IMR-90 (cell line): ENCODE data around the gene LRP1B. TPM values are rescaled to one million over a fixed set of nuclear protein-coding genes. Genes with fewer than 3 reads are reported as not detected.
"Not testable (repeated sequence)": the region's sequence is repeated elsewhere in the genome, so short reads cannot be mapped to it uniquely, and the experiment has no call there.

Source experiments
- ATAC-seq: fragments of 200-7000 bp; cut with Tn5 transposase; 2 replicates; pipeline ENCODE4 v1.9.1; 2020; ENCODE audit warnings: low read depth, mild to moderate bottlenecking, moderate library complexity
- BruUV-seq: library from RNA; stranded (reverse); fragments of 400-500 nt; replicated peaks from 2 replicates; lab custom pipeline; 2021; lab: Mats Ljungman, UMichigan
- CTCF ChIA-PET: fragments of 300-600 bp; formaldehyde crosslinking; extraction: SDS; loops from one replicate; lab custom pipeline; 2021; ENCODE audit warnings: antibody characterized with exemption; lab: Yijun Ruan, JAX
- POLR2A ChIA-PET: fragments of 300-600 bp; sonication (Branson Sonifier 250); formaldehyde crosslinking; loops from one replicate; lab custom pipeline; 2022; ENCODE audit warnings: antibody characterized with exemption; ENCODE audit not compliant: unreplicated experiment; lab: Charles Lee
- DNase-seq: peaks from one replicate; pipeline ENCODE4 v3.0.0; 2013
- H2AFZ ChIP-seq: replicated peaks from 2 replicates; pipeline ENCODE3; 2013; ENCODE audit warnings: low read length, mild to moderate bottlenecking; ENCODE audit not compliant: poor library complexity
- H2AK5ac ChIP-seq: 2 replicates; pipeline ENCODE4 v1.6.1; 2013; ENCODE audit warnings: low read depth, low read length, inconsistent platforms
- H2AK9ac ChIP-seq: replicated peaks from 2 replicates; pipeline ENCODE3; 2013; ENCODE audit warnings: mild to moderate bottlenecking, low read depth, low read length, moderate library complexity; ENCODE audit not compliant: poor library complexity
- H2BK120ac ChIP-seq: 2 replicates; pipeline ENCODE4 v1.6.1; 2013; ENCODE audit warnings: low read depth, low read length, inconsistent platforms
- H2BK15ac ChIP-seq: 3 replicates; pipeline ENCODE4 v1.6.1; 2013; ENCODE audit warnings: low read depth, low read length, inconsistent platforms
- H2BK20ac ChIP-seq: 2 replicates; pipeline ENCODE4 v1.6.1; 2013; ENCODE audit warnings: low read depth, mild to moderate bottlenecking, inconsistent platforms, low read length, moderate library complexity
- H2BK5ac ChIP-seq: 2 replicates; pipeline ENCODE4 v1.6.1; 2013; ENCODE audit warnings: mild to moderate bottlenecking, low read depth, low read length, inconsistent platforms; ENCODE audit not compliant: poor library complexity, severe bottlenecking
- H3K14ac ChIP-seq: replicated peaks from 2 replicates; pipeline ENCODE4 v1.6.1; 2013; ENCODE audit warnings: low read depth, low read length, inconsistent platforms
- H3K18ac ChIP-seq: 2 replicates; pipeline ENCODE4 v1.6.1; 2013; ENCODE audit warnings: low read depth, low read length, control low read depth
- H3K23ac ChIP-seq: 2 replicates; pipeline ENCODE4 v1.6.1; 2013; ENCODE audit warnings: low read depth, low read length, inconsistent platforms
- H3K27ac ChIP-seq: 2 replicates; pipeline ENCODE4 v1.5.1; 2013; ENCODE audit warnings: mild to moderate bottlenecking, control low read depth, low read length; ENCODE audit not compliant: insufficient read depth
- H3K27me3 ChIP-seq: 2 replicates; pipeline ENCODE4 v1.6.1; 2013; ENCODE audit warnings: low read length; ENCODE audit not compliant: control insufficient read depth, insufficient read depth
- H3K36me3 ChIP-seq: 2 replicates; pipeline ENCODE4 v1.6.1; 2013; ENCODE audit warnings: low read length, mixed read lengths; ENCODE audit not compliant: control insufficient read depth, insufficient read depth
- H3K4ac ChIP-seq: 2 replicates; pipeline ENCODE4 v1.6.1; 2013; ENCODE audit warnings: low read depth, low read length, inconsistent platforms
- H3K4me1 ChIP-seq: 2 replicates; pipeline ENCODE4 v1.6.1; 2013; ENCODE audit warnings: low read length, mixed read lengths; ENCODE audit not compliant: control insufficient read depth, insufficient read depth
- H3K4me2 ChIP-seq: 2 replicates; pipeline ENCODE4 v1.6.1; 2013; ENCODE audit warnings: low read depth, mild to moderate bottlenecking, control low read depth, low read length, moderate library complexity
- H3K4me3 ChIP-seq: 2 replicates; pipeline ENCODE4 v1.5.1; 2013; ENCODE audit warnings: low read depth, mild to moderate bottlenecking, control low read depth, low read length, moderate library complexity; ENCODE audit not compliant: insufficient read depth
- H3K56ac ChIP-seq: 2 replicates; pipeline ENCODE4 v1.6.1; 2013; ENCODE audit warnings: low read length, inconsistent platforms; ENCODE audit not compliant: insufficient read depth; ENCODE audit errors: extremely low read depth
- H3K79me1 ChIP-seq, 2 experiments: 2 replicates each; pipeline ENCODE4 v1.6.1; 2013; ENCODE audit warnings: low read length in 2 of 2, inconsistent platforms in 1 of 2, low read depth in 1 of 2
- H3K9ac ChIP-seq: 2 replicates; pipeline ENCODE4 v1.6.1; 2013; ENCODE audit warnings: low read depth, low read length, control low read depth
- H3K9me1 ChIP-seq: 2 replicates; pipeline ENCODE4 v1.6.1; 2013; ENCODE audit warnings: low read length, inconsistent platforms; ENCODE audit not compliant: insufficient read depth
- H3K9me3 ChIP-seq: 2 replicates; pipeline ENCODE4 v1.6.1; 2013; ENCODE audit warnings: low read length; ENCODE audit not compliant: control insufficient read depth, insufficient read depth
- H4K20me1 ChIP-seq: 2 replicates; pipeline ENCODE4 v1.6.1; 2013; ENCODE audit warnings: low read length, inconsistent platforms; ENCODE audit not compliant: insufficient read depth
- H4K5ac ChIP-seq: 2 replicates; pipeline ENCODE4 v1.6.1; 2013; ENCODE audit warnings: mild to moderate bottlenecking, low read depth, low read length, control low read depth
- H4K8ac ChIP-seq, 2 experiments: 2 replicates each; pipeline ENCODE4 v1.6.1; 2013; ENCODE audit warnings: low read depth in 2 of 2, low read length in 2 of 2, control low read depth in 1 of 2, inconsistent platforms in 1 of 2
- H4K91ac ChIP-seq: 2 replicates; pipeline ENCODE4 v1.6.1; 2013; ENCODE audit warnings: low read depth, low read length, inconsistent platforms; ENCODE audit not compliant: insufficient read depth
- BHLHE40 ChIP-seq: fragments of 150-350 bp; IDR thresholded peaks from 2 replicates; pipeline ENCODE4 v1.6.1; 2016; ENCODE audit warnings: mild to moderate bottlenecking, low read depth, low read length
- ELK1 ChIP-seq: fragments of 150-350 bp; IDR thresholded peaks from 2 replicates; pipeline ENCODE4 v1.6.1; 2016; ENCODE audit warnings: low read depth, mild to moderate bottlenecking, low read length, moderate library complexity, borderline replicate concordance
- MAFK ChIP-seq: IDR thresholded peaks from 2 replicates; pipeline ENCODE4 v1.6.1; 2012; ENCODE audit warnings: low read depth, low read length, improper control_type of control experiment
- SMC3 ChIP-seq: fragments of 150-350 bp; IDR thresholded peaks from 2 replicates; pipeline ENCODE4 v1.6.1; 2016; ENCODE audit warnings: low read depth, mild to moderate bottlenecking, antibody characterized with exemption, low read length, moderate library complexity
- WGBS, 2 experiments: methylation state at CpG; one replicate each; pipeline versions ENCODE4 v1.1.5 to v1.1.7; 2013; ENCODE audit warnings: missing lambda C conversion rate in 2 of 2; ENCODE audit not compliant: insufficient read length in 1 of 2; ENCODE audit errors: extremely low coverage in 2 of 2; 5-methylcytosine and 5-hydroxymethylcytosine counted together
- dilution Hi-C: fragments of 300-500 bp; cut with HindIII; formaldehyde crosslinking; loops from one replicate; pipeline ENCODE4 v1.14.3; 2018; ENCODE audit warnings: low sequenced_read_pairs; ENCODE audit not compliant: unreplicated experiment
- in situ Hi-C: fragments of 300-500 bp; cut with MboI; formaldehyde crosslinking; loops from 3 replicates; pipeline ENCODE4 v1.14.3; 2019; ENCODE audit warnings: low sequenced_read_pairs, inconsistent platforms, mixed read lengths
- intact Hi-C: fragments of 100-400 bp; cut with micrococcal nuclease; formaldehyde crosslinking; loops from 2 replicates; pipeline ENCODE4 v1.10.0; 2022
- polyA plus RNA-seq, 3 experiments: library from polyadenylated mRNA; depleted of rRNA; stranded (reverse); fragments of >200 nt; gene quantifications; 2 replicates each; pipeline ENCODE4 v1.2.3, GENCODE V29; 2012; ENCODE audit warnings: low replicate concordance in 1 of 3
- total RNA-seq: library from RNA; depleted of rRNA; stranded (reverse); fragments of >200 nt; gene quantifications from 2 replicates; pipeline ENCODE4 v1.2.3, GENCODE V29; 2012

Gene LRP1B
- total and polyA plus RNA-seq, 2 of the 4 experiments (the other 2 are of a cell fraction) = under 0.01 to 0.02 TPM

DNA sequence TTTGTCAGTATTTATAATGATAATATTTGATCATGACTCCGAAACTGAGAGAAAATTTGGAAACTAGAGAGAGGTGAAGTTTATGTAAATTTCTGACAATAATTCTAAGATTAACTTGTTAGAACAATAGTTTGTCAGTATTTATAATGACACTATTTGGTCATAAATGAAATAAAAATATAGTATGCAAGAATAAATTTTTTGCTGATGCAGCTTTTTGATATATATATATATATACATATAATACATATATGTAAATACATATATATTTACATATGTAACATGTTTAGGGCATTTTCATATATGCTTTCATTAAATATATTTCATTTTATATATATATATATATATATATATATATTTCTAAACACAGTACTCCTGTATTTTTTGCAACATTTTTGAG is 1158.1 kb downstream of the LRP1B start:
- no peak overlapping the region for H2BK15ac ChIP-seq
- H3K4me3 ChIP-seq = no peak overlapping the region
- H4K5ac ChIP-seq = no peak overlapping the region
- H3K27ac ChIP-seq = no peak overlapping the region
- no peak overlapping the region for H2BK120ac ChIP-seq
- no peak overlapping the region for H4K8ac ChIP-seq
- H3K23ac ChIP-seq = no peak overlapping the region
- intact Hi-C loops (no loop called here), in situ Hi-C loops (no loop called here), dilution Hi-C loops (no loop called here)
- ATAC-seq (no peak), DNase-seq (no peak)
- no peak overlapping the region for H3K9ac ChIP-seq
- peaks cover 2% of the 10 kb centered on the region; the same call in 1 of the 2 replicates for H3K4me1 ChIP-seq
- H2AK9ac ChIP-seq = no peak overlapping the region
- no CpG with 5 or more reads among the region's 1 CpG for WGBS, 2 experiments
- no TSS peak for BruUV-seq
- no peaks in the 10 kb centered on the region for H3K9me3 ChIP-seq
- H3K79me1 ChIP-seq = no peaks in the 10 kb centered on the region
- no peak overlapping the region for H3K18ac ChIP-seq
- no peak overlapping the region for H2AK5ac ChIP-seq
- no peak overlapping the region for H2BK20ac ChIP-seq
- no peak overlapping the region for H4K91ac ChIP-seq
- H3K36me3 ChIP-seq = no peaks in the 10 kb centered on the region
- CTCF ChIA-PET = interaction anchor here (1.5 kb wide), 1 partner anchor 582 kb away, joined by 3 read pairs; no protein-coding TSS in a partner anchor
- H3K9me1 ChIP-seq = no peaks in the 10 kb centered on the region
- no peaks in the 10 kb centered on the region for H4K20me1 ChIP-seq
- no peak overlapping the region for H3K14ac ChIP-seq
- no peak overlapping the region for H3K4me2 ChIP-seq
- POLR2A ChIA-PET = no interaction called here
- no peak overlapping the region for H3K56ac ChIP-seq
- H3K27me3 ChIP-seq = no peaks in the 10 kb centered on the region
- TF ChIP-seq MAFK = peak; percentile 39; the same call in 1 of the 2 replicates
- no peak for TF ChIP-seq SMC3
- no peak for TF ChIP-seq ELK1
- no peak for TF ChIP-seq BHLHE40
- H2BK5ac ChIP-seq = no peak overlapping the region
- no peak overlapping the region for H3K4ac ChIP-seq
- no peak overlapping the region for H2AFZ ChIP-seq

DNA sequence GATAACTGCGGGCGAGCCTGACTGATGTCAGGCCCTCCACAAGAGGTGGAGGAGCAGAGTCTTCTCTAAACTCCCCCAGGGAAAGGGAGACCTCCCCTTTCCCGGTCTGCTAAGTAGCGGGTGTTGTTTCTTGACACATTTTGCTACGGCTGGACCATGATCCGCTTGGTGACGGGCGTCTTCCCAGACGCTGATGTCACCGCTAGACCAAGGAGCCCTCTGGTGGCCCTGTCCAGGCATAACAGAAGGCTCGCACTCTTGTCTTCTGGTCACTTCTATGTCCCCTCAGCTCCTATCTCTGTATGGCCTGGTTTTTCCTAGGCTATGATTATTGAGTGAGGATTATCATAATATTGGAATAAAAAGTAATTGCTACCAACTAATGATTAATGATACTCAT is 1166.5 kb downstream of the LRP1B start:
- H3K56ac ChIP-seq, CTCF ChIA-PET, intact Hi-C loops, H2AK9ac ChIP-seq, H2BK5ac ChIP-seq, H2AFZ ChIP-seq, H3K4ac ChIP-seq, H3K27ac ChIP-seq, H3K4me1 ChIP-seq, H2BK15ac ChIP-seq, H3K9ac ChIP-seq, H4K5ac ChIP-seq, H2AK5ac ChIP-seq, ATAC-seq, DNase-seq, H3K4me2 ChIP-seq, H4K8ac ChIP-seq, H3K18ac ChIP-seq, H4K91ac ChIP-seq, H3K27me3 ChIP-seq, H3K14ac ChIP-seq, dilution Hi-C loops, BruUV-seq, H3K23ac ChIP-seq, H3K9me1 ChIP-seq, in situ Hi-C loops, H3K79me1 ChIP-seq, H3K4me3 ChIP-seq, POLR2A ChIA-PET, H2BK120ac ChIP-seq, H3K9me3 ChIP-seq, H3K36me3 ChIP-seq, H4K20me1 ChIP-seq, H2BK20ac ChIP-seq: not testable (repeated sequence)
- no CpG with 5 or more reads among the region's 11 CpGs for WGBS, 2 experiments
